Esophagus squamous epithelium (tissue), 5 donors: Measurements from ENCODE around the gene DET1. TPM values are rescaled to one million over a fixed set of nuclear protein-coding genes. Genes with fewer than 3 reads are reported as not detected.
"Not testable (repeated sequence)": the region's sequence is repeated elsewhere in the genome, so short reads cannot be mapped to it uniquely, and the experiment has no call there.

Experiments used
- DNase-seq: peaks from one replicate; lab custom pipeline; 2025; lab: John Stamatoyannopoulos, UW
- H3K27ac ChIP-seq, 4 donors: fragments of 200-600 bp; sonication (generic); one replicate each; pipeline ENCODE4 v1.5.1; 2016 to 2019; ENCODE audit warnings: mild to moderate bottlenecking in 1 of 4
- H3K27me3 ChIP-seq, 4 donors: fragments of 200-600 bp; sonication (generic); 1 replicate in 3 of 4; 2 replicates in 1 of 4; pipeline versions ENCODE4 v1.5.1 to v1.6.0; 2017 to 2021; ENCODE audit warnings: antibody characterized with exemption in 1 of 4
- H3K36me3 ChIP-seq, 3 donors: fragments of 200-600 bp; sonication (generic); one replicate each; pipeline ENCODE4 v1.5.1; 2016 to 2019
- H3K4me1 ChIP-seq, 3 donors: fragments of 200-600 bp; sonication (generic); one replicate each; pipeline ENCODE4 v1.5.1; 2017 to 2019
- H3K4me3 ChIP-seq, 4 donors: fragments of 200-600 bp; sonication (generic); 1 replicate in 3 of 4; 2 replicates in 1 of 4; pipeline ENCODE4 v1.5.1; 2016 to 2019; ENCODE audit warnings: mild to moderate bottlenecking in 2 of 4, moderate library complexity in 1 of 4
- H3K9me3 ChIP-seq, 3 donors: fragments of 200-600 bp; sonication (generic); one replicate each; pipeline ENCODE4 v1.5.1; 2016 to 2019
- POLR2A ChIP-seq, 4 donors: fragments of 450-650 bp; IDR thresholded peaks; one replicate each; pipeline ENCODE4 v1.6.1; 2017; ENCODE audit warnings: antibody characterized with exemption in 4 of 4, mild to moderate bottlenecking in 4 of 4, moderate library complexity in 3 of 4
- WGBS, 2 donors: methylation state at CpG; one replicate each; pipeline ENCODE4 v1.1.5; 2018; 5-methylcytosine and 5-hydroxymethylcytosine counted together
- intact Hi-C: fragments of 100-400 bp; cut with DNase I; formaldehyde crosslinking; loops from one replicate; pipeline ENCODE4 v1.15.0; 2022
- total RNA-seq, 4 donors: library from RNA; depleted of rRNA; stranded (reverse); fragments of >200 nt; gene quantifications; one replicate each; pipeline ENCODE4 v1.1.0, GENCODE V29; 2016
- TF ChIP-seq, protein P1 (sequence below), 6 experiments: fragments of 450-650 bp in 4 of 6; fragments of 200-600 bp in 2 of 6; sonication (generic) in 2 of 6; IDR thresholded peaks; one replicate each; pipeline ENCODE4 v1.5.1; 2016 to 2019; ENCODE audit warnings: antibody characterized with exemption in 6 of 6, mild to moderate bottlenecking in 4 of 6, moderate library complexity in 4 of 6
- donor health status: DM: yes; HTN: yes; CAD: no.

The DET1 gene
- total RNA-seq, 4 donors from 2014 or later = 1.8 to 4.2 (median 2.3) TPM

DNA sequence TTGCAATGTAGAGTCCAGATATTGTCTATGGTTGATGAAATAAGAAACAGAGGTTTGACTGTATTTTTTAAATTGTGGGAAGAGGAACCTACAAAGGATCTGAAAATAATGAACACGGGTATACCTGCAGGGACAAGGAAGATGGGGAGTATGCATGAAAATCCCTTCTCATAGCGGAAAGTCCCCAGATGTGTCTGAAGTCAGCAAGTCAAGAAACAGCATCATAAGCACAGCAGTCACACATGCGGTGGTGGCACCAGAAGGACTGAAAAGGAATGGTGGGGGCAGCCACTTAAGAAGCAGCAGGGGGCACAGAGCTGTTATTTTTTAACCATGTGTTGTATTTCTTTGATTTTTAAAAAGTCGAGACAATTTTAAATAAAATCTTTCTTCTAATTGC lies 74.3 kb downstream of the DET1 start:
- no peak for DNase-seq
- 63 to 79% methylated on average over 4 of the region's 4 CpGs for WGBS, 2 donors
- peaks cover 9 to 17% (median 12%) of the 10 kb centered on the region in 3 donors for H3K4me1 ChIP-seq
- H3K4me3 ChIP-seq = no peak overlapping the region
- TF ChIP-seq POLR2A (IDR thresholded peaks at IDR 0.05) = no peak
- TF ChIP-seq, protein P1, sequence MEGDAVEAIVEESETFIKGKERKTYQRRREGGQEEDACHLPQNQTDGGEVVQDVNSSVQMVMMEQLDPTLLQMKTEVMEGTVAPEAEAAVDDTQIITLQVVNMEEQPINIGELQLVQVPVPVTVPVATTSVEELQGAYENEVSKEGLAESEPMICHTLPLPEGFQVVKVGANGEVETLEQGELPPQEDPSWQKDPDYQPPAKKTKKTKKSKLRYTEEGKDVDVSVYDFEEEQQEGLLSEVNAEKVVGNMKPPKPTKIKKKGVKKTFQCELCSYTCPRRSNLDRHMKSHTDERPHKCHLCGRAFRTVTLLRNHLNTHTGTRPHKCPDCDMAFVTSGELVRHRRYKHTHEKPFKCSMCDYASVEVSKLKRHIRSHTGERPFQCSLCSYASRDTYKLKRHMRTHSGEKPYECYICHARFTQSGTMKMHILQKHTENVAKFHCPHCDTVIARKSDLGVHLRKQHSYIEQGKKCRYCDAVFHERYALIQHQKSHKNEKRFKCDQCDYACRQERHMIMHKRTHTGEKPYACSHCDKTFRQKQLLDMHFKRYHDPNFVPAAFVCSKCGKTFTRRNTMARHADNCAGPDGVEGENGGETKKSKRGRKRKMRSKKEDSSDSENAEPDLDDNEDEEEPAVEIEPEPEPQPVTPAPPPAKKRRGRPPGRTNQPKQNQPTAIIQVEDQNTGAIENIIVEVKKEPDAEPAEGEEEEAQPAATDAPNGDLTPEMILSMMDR (IDR thresholded peaks at IDR 0.05) = no peak
- H3K36me3 ChIP-seq = peaks cover 5 to 74% (median 27%) of the 10 kb centered on the region in 3 donors
- H3K27ac ChIP-seq = no peak overlapping the region
- no peaks in the 10 kb centered on the region for H3K9me3 ChIP-seq
- intact Hi-C loops = loop anchor here (10.0 kb wide), 1 partner anchor 143 kb away; no protein-coding TSS in a partner anchor
- no peaks in the 10 kb centered on the region for H3K27me3 ChIP-seq

DNA sequence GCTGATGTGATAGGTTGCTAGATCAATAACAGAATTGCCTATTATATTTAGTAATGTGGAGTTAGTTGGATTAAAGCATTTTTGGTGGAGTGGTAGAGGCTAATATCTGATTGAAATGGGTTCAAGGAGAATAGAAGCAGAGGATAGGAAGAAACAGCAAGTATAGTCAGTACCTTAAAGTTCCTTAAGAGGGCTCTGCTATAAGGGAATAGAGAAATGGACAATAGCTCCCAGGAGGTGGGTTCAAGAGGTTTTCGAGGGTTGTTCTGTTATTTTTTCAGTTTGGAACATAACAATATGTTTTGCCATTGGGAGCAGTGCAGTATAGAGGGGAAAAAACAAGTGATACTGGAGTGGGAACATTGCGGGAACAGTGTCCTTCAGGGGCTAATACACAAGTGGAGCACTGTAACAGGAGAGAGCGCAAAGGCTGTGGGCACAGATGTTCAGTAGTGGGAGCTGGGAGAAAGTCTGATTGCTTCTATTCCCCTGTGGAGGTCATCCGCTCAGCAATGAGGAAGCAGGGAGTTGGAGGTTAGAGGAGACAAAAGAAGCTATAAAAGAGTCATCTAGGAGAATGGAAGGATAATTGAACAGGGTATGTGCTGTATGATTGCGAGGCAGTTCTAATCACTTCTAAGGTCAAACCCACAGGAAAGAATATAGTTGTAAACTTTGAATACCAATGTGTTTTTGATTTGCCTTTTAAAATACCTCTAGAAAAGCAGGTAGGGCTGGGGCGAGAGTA lies 75.7 kb downstream of the DET1 start:
- H3K36me3 ChIP-seq = peaks cover 5 to 62% (median 25%) of the 10 kb centered on the region in 3 donors
- TF ChIP-seq, protein P1 (IDR thresholded peaks at IDR 0.05) = no peak
- no peak for TF ChIP-seq POLR2A (IDR thresholded peaks at IDR 0.05)
- intact Hi-C loops = loop anchor here (10.0 kb wide), 1 partner anchor 144 kb away; no protein-coding TSS in a partner anchor
- H3K4me3 ChIP-seq = no peak overlapping the region
- H3K4me1 ChIP-seq = peaks cover 15 to 27% (median 17%) of the 10 kb centered on the region in 3 donors
- no peak for DNase-seq
- H3K9me3 ChIP-seq = no peaks in the 10 kb centered on the region
- no peak overlapping the region for H3K27ac ChIP-seq
- WGBS, 2 donors = 93% methylated on average over 6 of the region's 6 CpGs
- H3K27me3 ChIP-seq = no peaks in the 10 kb centered on the region

DNA sequence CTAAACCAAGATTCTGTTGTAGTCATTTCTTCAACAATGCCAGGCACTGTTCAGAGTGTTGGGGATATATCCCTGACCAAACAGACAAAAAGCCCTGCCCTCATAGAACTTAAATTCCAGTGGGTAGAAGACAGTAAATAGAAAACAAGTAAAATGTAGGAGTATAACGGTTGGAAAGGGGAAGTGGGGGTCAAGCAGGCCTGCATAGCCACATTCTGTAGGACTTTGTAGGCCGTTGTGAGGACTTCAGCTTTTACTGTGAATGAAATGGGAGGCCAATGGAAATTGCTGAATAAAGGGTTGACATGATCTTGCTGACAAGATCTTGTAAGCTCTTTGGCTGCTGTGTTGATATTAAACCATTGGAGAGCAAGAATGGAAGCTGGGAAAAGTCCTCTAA lies 77.2 kb downstream of the DET1 start:
- Histone ChIP-seq H3K36me3 (peaks cover 0 to 59% (median 16%) of the 10 kb centered on the region in 3 donors), H3K27ac (no peak overlapping the region), H3K4me1 (peaks cover 15 to 35% (median 21%) of the 10 kb centered on the region in 3 donors), H3K27me3 (no peaks in the 10 kb centered on the region), H3K4me3 (no peak overlapping the region), H3K9me3 (no peaks in the 10 kb centered on the region)
- TF ChIP-seq POLR2A (IDR thresholded peaks at IDR 0.05) = no peak
- TF ChIP-seq, protein P1 (IDR thresholded peaks at IDR 0.05) = no peak
- no peak for DNase-seq
- intact Hi-C loops = no loop called here
- WGBS, 2 donors = 90 to 95% methylated on average over 2 of the region's 2 CpGs

DNA sequence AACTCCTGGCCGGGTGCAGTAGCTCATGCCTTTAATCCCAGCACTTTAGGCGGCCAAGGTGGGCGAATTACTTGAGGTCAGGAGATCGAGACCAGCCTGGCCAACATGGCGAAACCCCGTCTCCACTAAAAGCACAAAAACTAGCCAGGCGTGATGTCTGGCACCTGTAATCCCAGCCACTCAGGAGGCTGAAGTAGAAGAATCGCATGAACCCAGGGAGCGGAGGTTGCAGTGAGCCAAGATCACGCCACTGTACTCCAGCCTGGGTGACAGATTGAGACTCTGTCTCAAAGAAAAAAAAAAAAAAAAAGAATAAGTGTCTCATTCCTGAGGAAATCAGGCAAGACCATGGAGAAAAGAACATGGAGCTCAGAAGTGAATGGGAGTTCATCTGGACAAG lies 77.8 kb downstream of the DET1 start:
- H3K36me3 ChIP-seq = peaks cover 0 to 59% (median 16%) of the 10 kb centered on the region in 3 donors
- DNase-seq, intact Hi-C loops, H3K9me3 ChIP-seq, H3K27ac ChIP-seq, H3K27me3 ChIP-seq: not testable (repeated sequence)
- H3K4me1 ChIP-seq = peaks cover 15 to 35% (median 21%) of the 10 kb centered on the region in 3 donors
- WGBS, 2 donors = 96% methylated on average over 7 to 9 of the region's 10 CpGs
- H3K4me3 ChIP-seq = peak overlapping the region in 1 of 4 donors; percentile 89

DNA sequence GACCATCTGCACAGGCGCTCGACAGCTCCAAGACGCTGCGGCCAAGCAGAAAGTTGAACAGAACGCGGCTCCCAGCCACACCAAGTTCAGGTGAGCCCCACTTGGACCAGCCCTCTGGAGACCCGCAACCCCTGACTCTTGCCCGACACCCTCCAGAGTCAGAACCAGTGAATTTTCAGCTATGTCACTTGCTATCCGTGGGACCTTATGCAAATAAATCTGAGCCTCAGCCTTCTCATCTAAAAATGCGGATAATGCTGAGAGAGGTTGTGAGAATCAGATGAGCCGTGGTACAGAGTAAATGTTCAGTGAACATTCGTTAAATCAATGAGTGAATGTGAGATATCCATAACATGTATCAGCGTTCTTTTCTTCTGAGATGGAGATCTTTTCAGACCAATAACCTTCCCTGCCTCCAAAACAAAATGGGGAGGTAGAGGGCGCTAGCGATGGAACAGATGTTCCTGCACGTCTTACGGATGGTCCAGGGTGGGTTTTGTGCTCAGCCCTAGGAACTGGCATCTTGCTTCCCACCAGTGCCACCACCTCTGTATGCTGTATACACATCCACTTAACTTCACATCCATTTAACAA lies 78.4 kb downstream of the DET1 start:
- peak overlapping the region; percentile 84 to 94 (median 91) for H3K27ac ChIP-seq
- intact Hi-C loops = no loop called here
- 2 to 6% methylated on average over 11 of the region's 17 CpGs for WGBS, 2 donors

More for the DNA sequence above, 78.4 kb downstream of the DET1 start:
- Histone ChIP-seq H3K36me3 (peaks cover 4 to 59% (median 13%) of the 10 kb centered on the region in 3 donors), H3K4me3 (peak overlapping the region; percentile 83 to 90 (median 89)), H3K27me3 (no peaks in the 10 kb centered on the region), H3K4me1 (peaks cover 15 to 35% (median 21%) of the 10 kb centered on the region in 3 donors), H3K9me3 (no peaks in the 10 kb centered on the region)
- TF ChIP-seq POLR2A (IDR thresholded peaks at IDR 0.05) = no peak
- TF ChIP-seq, protein P1 (IDR thresholded peaks at IDR 0.05) = no peak
- no peak for DNase-seq
